ENCODE data around the gene SH3RF3. TPM values are rescaled to one million over a fixed set of nuclear protein-coding genes. Genes with fewer than 3 reads are reported as not detected.

The SH3RF3 gene
- total and polyA plus RNA-seq, 2 of the 13 experiments (the other 11 are each of a cell fraction or from before 2014, with no cell fraction given) = 0.04 TPM; not detected in 1

DNA sequence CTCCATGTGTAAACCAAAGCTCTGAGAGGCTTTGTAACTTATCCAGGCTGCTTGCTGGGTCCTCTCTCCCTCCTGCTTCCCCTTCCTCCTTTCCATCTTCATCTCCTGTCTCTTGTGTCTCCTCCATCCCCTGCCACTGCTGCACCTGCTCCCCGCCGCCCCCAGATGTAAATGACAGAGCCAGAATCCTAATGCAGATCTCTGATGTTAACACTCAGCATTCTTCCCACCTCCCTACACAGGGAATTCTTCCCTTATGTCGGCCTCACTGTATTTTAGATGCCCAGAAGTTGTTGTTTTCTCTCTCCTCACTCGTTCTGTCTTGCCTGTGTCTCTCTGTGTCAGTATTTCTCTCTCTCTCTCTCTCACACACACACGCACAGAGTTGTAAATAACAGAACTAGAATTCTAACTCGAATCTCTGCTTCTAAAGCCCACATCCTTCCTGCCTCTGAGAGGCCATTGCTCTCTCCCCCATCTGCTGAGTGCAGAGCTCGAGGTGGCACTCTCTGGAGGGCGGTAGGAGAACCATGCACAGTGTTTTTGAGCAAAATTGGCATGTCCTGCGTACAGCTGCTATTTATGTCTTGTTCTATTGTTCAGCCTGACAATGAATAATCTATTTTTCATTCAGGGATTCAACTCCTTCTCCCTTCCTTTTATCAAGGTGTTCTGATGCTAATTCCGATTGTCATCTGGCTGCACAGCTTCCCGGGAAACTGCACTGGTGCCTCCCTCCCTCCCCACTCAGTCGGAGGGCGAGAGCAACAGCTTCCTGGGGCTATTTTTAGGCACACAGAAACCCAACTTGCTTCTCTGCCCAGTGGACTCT is 219.9 kb downstream of the SH3RF3 start:
- no peak for FAIRE-seq
- WGBS (ENCODE audit: low lambda C conversion rate) = 34% methylated on average over 13 of the region's 13 CpGs

More for the DNA sequence above, 219.9 kb downstream of the SH3RF3 start:
- no peaks in the 10 kb centered on the region for H3K36me3 ChIP-seq (replicated peaks in 1 of 2; ENCODE audit: control insufficient read depth in 1 of 2, insufficient read depth in 2 of 2, low read length in 2 of 2)
- H3K27ac ChIP-seq (ENCODE audit: extremely low read length, insufficient read depth, low read length) = no peak overlapping the region
- intact Hi-C loops (cut with micrococcal nuclease; ENCODE audit: unreplicated experiment) (no loop called here), in situ Hi-C loops (cut with HindIII; ENCODE audit: extremely low pct_ligation_motif_present, low pct_unique_long_range_greater_than_20kb) (no loop called here)
- peaks cover 7 to 24% of the 10 kb centered on the region in 2 experiments; a peak in 4 of 5 replicates for H3K27me3 ChIP-seq (ENCODE audit: control insufficient read depth in 1 of 2, insufficient read depth in 2 of 2, low read length in 2 of 2)
- ChIA-PET CTCF (ENCODE audit: low intra/inter-chr PET ratio, low total read pairs) (no interaction called here), POLR2A (no interaction called here)
- H3K4me2 ChIP-seq (ENCODE audit: low read depth, low read length) = no peak overlapping the region
- H3K9ac ChIP-seq (ENCODE audit: insufficient read depth, low read depth, low read length) = no peak overlapping the region
- ATAC-seq (no peak), DNase-seq (ENCODE audit: low spot score) (no peak)
- no peaks in the 10 kb centered on the region for H3K79me2 ChIP-seq (ENCODE audit: insufficient read depth, low read length)
- no peaks in the 10 kb centered on the region for H4K20me1 ChIP-seq (ENCODE audit: insufficient read depth, low read length)
- no peak overlapping the region for H3K4me3 ChIP-seq (replicated peaks in 1 of 3; ENCODE audit: insufficient read depth in 1 of 3, low read depth in 2 of 3, low read length in 3 of 3)
- no peak overlapping the region for H2AFZ ChIP-seq (ENCODE audit: low read length)
- BruUV-seq (replicated peaks) = no TSS peak
- no peaks in the 10 kb centered on the region for H3K4me1 ChIP-seq (ENCODE audit: insufficient read depth, low read length)
- H3K9me3 ChIP-seq (ENCODE audit: low read length) = no peaks in the 10 kb centered on the region
- TF ChIP-seq ZFP41 (CRISPR knock-in tag; IDR thresholded peaks at IDR 0.05; ENCODE audit: borderline replicate concordance) (no peak), ZNF382 (CRISPR knock-in tag; IDR thresholded peaks at IDR 0.05; ENCODE audit: borderline replicate concordance) (no peak), ZNF616 (CRISPR knock-in tag; IDR thresholded peaks at IDR 0.05; ENCODE audit: low read depth) (no peak)
- TF ChIP-seq, protein P1, sequence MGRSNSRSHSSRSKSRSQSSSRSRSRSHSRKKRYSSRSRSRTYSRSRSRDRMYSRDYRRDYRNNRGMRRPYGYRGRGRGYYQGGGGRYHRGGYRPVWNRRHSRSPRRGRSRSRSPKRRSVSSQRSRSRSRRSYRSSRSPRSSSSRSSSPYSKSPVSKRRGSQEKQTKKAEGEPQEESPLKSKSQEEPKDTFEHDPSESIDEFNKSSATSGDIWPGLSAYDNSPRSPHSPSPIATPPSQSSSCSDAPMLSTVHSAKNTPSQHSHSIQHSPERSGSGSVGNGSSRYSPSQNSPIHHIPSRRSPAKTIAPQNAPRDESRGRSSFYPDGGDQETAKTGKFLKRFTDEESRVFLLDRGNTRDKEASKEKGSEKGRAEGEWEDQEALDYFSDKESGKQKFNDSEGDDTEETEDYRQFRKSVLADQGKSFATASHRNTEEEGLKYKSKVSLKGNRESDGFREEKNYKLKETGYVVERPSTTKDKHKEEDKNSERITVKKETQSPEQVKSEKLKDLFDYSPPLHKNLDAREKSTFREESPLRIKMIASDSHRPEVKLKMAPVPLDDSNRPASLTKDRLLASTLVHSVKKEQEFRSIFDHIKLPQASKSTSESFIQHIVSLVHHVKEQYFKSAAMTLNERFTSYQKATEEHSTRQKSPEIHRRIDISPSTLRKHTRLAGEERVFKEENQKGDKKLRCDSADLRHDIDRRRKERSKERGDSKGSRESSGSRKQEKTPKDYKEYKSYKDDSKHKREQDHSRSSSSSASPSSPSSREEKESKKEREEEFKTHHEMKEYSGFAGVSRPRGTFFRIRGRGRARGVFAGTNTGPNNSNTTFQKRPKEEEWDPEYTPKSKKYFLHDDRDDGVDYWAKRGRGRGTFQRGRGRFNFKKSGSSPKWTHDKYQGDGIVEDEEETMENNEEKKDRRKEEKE (IDR thresholded peaks at IDR 0.05) = no peak
